GM18507 (cell line): Measurements from ENCODE around the gene CDH4.

Experiments
- DNase-seq: peaks from one replicate; pipeline ENCODE4 v3.0.0; 2011; ENCODE audit warnings: low read depth; ENCODE audit not compliant: insufficient read length; ENCODE audit errors: extremely low spot score
- FAIRE-seq: peaks from 2 replicates; lab custom pipeline; 2011; peaks lifted over from hg19 to GRCh38; lab: Jason Lieb, UNC

CDH4 gene

GRCh38 chr20:61571221-61571620, 319.2 kb downstream of the CDH4 start:
- FAIRE-seq (no peak), DNase-seq (no peak)

- no peak for FAIRE-seq
- DNase-seq = no peak
These were observed 320.1 kb downstream of the CDH4 start for GRCh38 chr20:61571916-61572711.

GRCh38 chr20:61572789-61573188, 320.7 kb downstream of the CDH4 start:
- FAIRE-seq = no peak
- no peak for DNase-seq

GRCh38 chr20:61573415-61574305, 321.6 kb downstream of the CDH4 start:
- DNase-seq (no peak), FAIRE-seq (no peak)

GRCh38 chr20:61575151-61575937, 323.3 kb downstream of the CDH4 start:
- FAIRE-seq = no peak
- no peak for DNase-seq

- no peak for FAIRE-seq
- DNase-seq = no peak
These were observed 324.3 kb downstream of the CDH4 start for GRCh38 chr20:61576372-61576771.

- DNase-seq (no peak), FAIRE-seq (no peak)
These were observed 325.0 kb downstream of the CDH4 start for GRCh38 chr20:61577065-61577464.

GRCh38 chr20:61579908-61580307, 327.8 kb downstream of the CDH4 start:
- no peak for FAIRE-seq
- DNase-seq = no peak

- FAIRE-seq = no peak
- DNase-seq = no peak
These were observed 329.1 kb downstream of the CDH4 start for GRCh38 chr20:61580958-61581824.

- DNase-seq (no peak), FAIRE-seq (no peak)
These were observed 329.7 kb downstream of the CDH4 start for GRCh38 chr20:61581825-61582188.

GRCh38 chr20:61582196-61582923, 330.3 kb downstream of the CDH4 start:
- DNase-seq = no peak
- no peak for FAIRE-seq

- DNase-seq (no peak), FAIRE-seq (no peak)
These were observed 331.3 kb downstream of the CDH4 start for GRCh38 chr20:61583356-61583755.

- FAIRE-seq (no peak), DNase-seq (no peak)
These were observed 332.8 kb downstream of the CDH4 start for GRCh38 chr20:61584851-61585250.

- FAIRE-seq (no peak), DNase-seq (no peak)
These were observed 333.7 kb downstream of the CDH4 start for GRCh38 chr20:61585764-61586163.

- FAIRE-seq (no peak), DNase-seq (no peak)
These were observed 335.0 kb downstream of the CDH4 start for GRCh38 chr20:61587036-61587435.

GRCh38 chr20:61587681-61588289, 335.7 kb downstream of the CDH4 start:
- FAIRE-seq = no peak
- DNase-seq = no peak

GRCh38 chr20:61588411-61589385, 336.6 kb downstream of the CDH4 start:
- no peak for FAIRE-seq

More at GRCh38 chr20:61588411-61589385, 336.6 kb downstream of the CDH4 start:
- DNase-seq = no peak
